ENCODE data around the gene JAZF1.
A peak's percentile ranks its signal among the peaks of the same experiment; 100 is the strongest.
"Not testable (repeated sequence)": the region's sequence is repeated elsewhere in the genome, so short reads cannot be mapped to it uniquely, and the experiment has no call there.

The JAZF1 gene

GRCh38 chr7:27856703-27857485 is 323.7 kb downstream of the JAZF1 start:
- DNase-seq: not testable (repeated sequence)

GRCh38 chr7:27850531-27850930 is 330.1 kb downstream of the JAZF1 start:
- no peak for DNase-seq

- no peak for DNase-seq
These were observed 334.2 kb downstream of the JAZF1 start for GRCh38 chr7:27846388-27846787.

- no peak for DNase-seq
These were observed 336.9 kb downstream of the JAZF1 start for GRCh38 chr7:27843584-27844305.

GRCh38 chr7:27842851-27843250 is 337.7 kb downstream of the JAZF1 start:
- DNase-seq: no peak

- DNase-seq: no peak
These were observed 338.4 kb downstream of the JAZF1 start for GRCh38 chr7:27842094-27842692.

- DNase-seq: no peak
These were observed 339.7 kb downstream of the JAZF1 start for GRCh38 chr7:27840760-27841364.

- no peak for DNase-seq
These were observed 340.3 kb downstream of the JAZF1 start for GRCh38 chr7:27840313-27840712.

- DNase-seq: no peak
These were observed 341.5 kb downstream of the JAZF1 start for GRCh38 chr7:27839099-27839498.

GRCh38 chr7:27836536-27836935 is 344.1 kb downstream of the JAZF1 start:
- no peak for DNase-seq

- no peak for DNase-seq
These were observed 345.2 kb downstream of the JAZF1 start for GRCh38 chr7:27835376-27835775.

- DNase-seq: no peak
These were observed 346.2 kb downstream of the JAZF1 start for GRCh38 chr7:27834179-27834921.

- no peak for DNase-seq
These were observed 354.2 kb downstream of the JAZF1 start for GRCh38 chr7:27826357-27826756.

- no peak for DNase-seq
These were observed 354.7 kb downstream of the JAZF1 start for GRCh38 chr7:27825891-27826290.

- no peak for DNase-seq
These were observed 358.4 kb downstream of the JAZF1 start for GRCh38 chr7:27822245-27822644.

GRCh38 chr7:27812706-27813105 is 367.9 kb downstream of the JAZF1 start:
- DNase-seq: no peak

- no peak for DNase-seq
These were observed 370.4 kb downstream of the JAZF1 start for GRCh38 chr7:27810186-27810585.

- DNase-seq: no peak
These were observed 372.0 kb downstream of the JAZF1 start for GRCh38 chr7:27808626-27809025.

- no peak for DNase-seq
These were observed 376.5 kb downstream of the JAZF1 start for GRCh38 chr7:27804139-27804538.

- peak; percentile 16 for DNase-seq
These were observed 377.6 kb downstream of the JAZF1 start for GRCh38 chr7:27802999-27803398.

GRCh38 chr7:27799212-27799611 is 381.4 kb downstream of the JAZF1 start:
- DNase-seq: no peak

- no peak for DNase-seq
These were observed 384.6 kb downstream of the JAZF1 start for GRCh38 chr7:27795977-27796376.

GRCh38 chr7:27793780-27794179 is 386.8 kb downstream of the JAZF1 start:
- no peak for DNase-seq
